ENCODE results near the gene FAF1. TPM values are rescaled to one million over a fixed set of nuclear protein-coding genes. Genes with fewer than 3 reads are reported as not detected.

Gene FAF1
- total and polyA plus RNA-seq, 2 of the 8 experiments (the other 6 are each of a cell fraction or from before 2014, with no cell fraction given) = 10.8 to 65.9 TPM

DNA sequence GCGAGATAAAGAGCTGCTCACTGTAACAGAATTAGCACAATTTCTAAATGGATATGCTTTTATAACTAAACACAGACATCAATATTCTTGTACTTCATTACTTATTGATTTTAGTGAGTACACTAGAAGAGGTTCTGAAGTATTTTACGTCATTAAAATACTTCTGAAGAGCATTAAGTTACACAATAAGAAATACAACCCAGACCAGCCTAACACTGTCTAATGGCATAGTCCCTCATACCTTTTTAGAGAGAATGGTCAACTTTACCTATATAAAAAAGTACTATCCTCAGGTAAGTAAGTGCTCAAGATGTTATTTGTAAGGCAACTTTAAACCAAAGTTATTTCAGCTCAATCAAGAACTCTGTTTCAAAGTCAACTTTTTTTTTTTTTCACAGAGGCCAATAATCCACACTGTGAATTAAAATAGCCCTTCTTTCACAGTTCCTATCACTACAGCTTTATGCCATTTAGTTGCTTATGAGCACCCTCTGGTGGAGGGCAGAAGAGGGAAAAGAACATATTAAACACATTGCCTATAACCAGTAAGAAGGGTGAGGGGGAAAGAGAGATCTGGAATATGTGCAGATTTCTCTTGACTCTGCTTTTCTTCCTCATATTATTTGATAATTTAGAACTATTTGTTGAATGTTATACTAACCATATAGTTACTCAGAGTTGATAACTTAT lies 354.7 kb downstream of the FAF1 start (continued):
- TF ChIP-seq ZNF274 (IDR thresholded peaks at IDR 0.05; ENCODE audit: borderline replicate concordance, extremely low read depth, low read length) (no peak), CHD2 (IDR thresholded peaks at IDR 0.05; ENCODE audit: low read length) (no peak), CEBPB (IDR thresholded peaks at IDR 0.05; ENCODE audit: low read depth, low read length) (no peak), TEAD4 (IDR thresholded peaks at IDR 0.05; ENCODE audit: low read depth, low read length) (no peak), SIN3A (conservative IDR thresholded peaks at IDR 0.05 in 1 of 2, IDR thresholded peaks at IDR 0.05 in 1 of 2; ENCODE audit: low read depth in 1 of 2, low read length in 2 of 2) (no peak)
- TF ChIP-seq, protein P1, sequence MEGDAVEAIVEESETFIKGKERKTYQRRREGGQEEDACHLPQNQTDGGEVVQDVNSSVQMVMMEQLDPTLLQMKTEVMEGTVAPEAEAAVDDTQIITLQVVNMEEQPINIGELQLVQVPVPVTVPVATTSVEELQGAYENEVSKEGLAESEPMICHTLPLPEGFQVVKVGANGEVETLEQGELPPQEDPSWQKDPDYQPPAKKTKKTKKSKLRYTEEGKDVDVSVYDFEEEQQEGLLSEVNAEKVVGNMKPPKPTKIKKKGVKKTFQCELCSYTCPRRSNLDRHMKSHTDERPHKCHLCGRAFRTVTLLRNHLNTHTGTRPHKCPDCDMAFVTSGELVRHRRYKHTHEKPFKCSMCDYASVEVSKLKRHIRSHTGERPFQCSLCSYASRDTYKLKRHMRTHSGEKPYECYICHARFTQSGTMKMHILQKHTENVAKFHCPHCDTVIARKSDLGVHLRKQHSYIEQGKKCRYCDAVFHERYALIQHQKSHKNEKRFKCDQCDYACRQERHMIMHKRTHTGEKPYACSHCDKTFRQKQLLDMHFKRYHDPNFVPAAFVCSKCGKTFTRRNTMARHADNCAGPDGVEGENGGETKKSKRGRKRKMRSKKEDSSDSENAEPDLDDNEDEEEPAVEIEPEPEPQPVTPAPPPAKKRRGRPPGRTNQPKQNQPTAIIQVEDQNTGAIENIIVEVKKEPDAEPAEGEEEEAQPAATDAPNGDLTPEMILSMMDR (IDR thresholded peaks at IDR 0.05; ENCODE audit: control extremely low read depth in 1 of 3, insufficient read depth in 1 of 3, low read depth in 1 of 3, low read length in 3 of 3) = peak in 2 of 3 experiments; percentile 62 to 64; a peak in 3 of 4 replicates

Measured in H1 (cell line).